Thyroid gland (tissue), 4 donors: ENCODE data around the gene EIF4A3. TPM values are rescaled to one million over a fixed set of nuclear protein-coding genes. Genes with fewer than 3 reads are reported as not detected.

Experiments
- DNase-seq, 2 donors: peaks; one replicate each; pipeline ENCODE4 v3.0.0-alpha.2; 2019
- H3K27ac ChIP-seq, 3 donors: fragments of 200-600 bp; sonication (generic); 1 replicate in 2 of 3; 2 replicates in 1 of 3; pipeline ENCODE4 v1.5.1; 2016 to 2019; ENCODE audit warnings: mild to moderate bottlenecking in 1 of 3, moderate library complexity in 1 of 3
- H3K27me3 ChIP-seq: fragments of 200-600 bp; sonication (generic); one replicate; pipeline ENCODE4 v1.5.1; 2019
- H3K36me3 ChIP-seq, 2 donors: fragments of 200-600 bp; sonication (generic); one replicate each; pipeline ENCODE4 v1.5.1; 2016 to 2019
- H3K4me1 ChIP-seq, 2 donors: fragments of 200-600 bp; sonication (generic); one replicate each; pipeline ENCODE4 v1.5.1; 2017 to 2019
- H3K4me3 ChIP-seq, 3 donors: fragments of 200-600 bp; sonication (generic); replicated peaks in 1 of 3; 1 replicate in 2 of 3; 2 replicates in 1 of 3; pipeline ENCODE4 v1.5.1; 2016; ENCODE audit warnings: mild to moderate bottlenecking in 1 of 3
- H3K9me3 ChIP-seq: fragments of 200-600 bp; sonication (generic); one replicate; pipeline ENCODE4 v1.5.1; 2017
- CTCF ChIP-seq, 6 experiments: fragments of 200-600 bp in 3 of 6; fragments of 450-650 bp in 3 of 6; sonication (generic) in 3 of 6; IDR thresholded peaks; one replicate each; pipeline ENCODE4 v1.5.1; 2016 to 2019; ENCODE audit warnings: antibody characterized with exemption in 6 of 6, mild to moderate bottlenecking in 2 of 6, inconsistent platforms in 1 of 6, moderate library complexity in 1 of 6
- POLR2A ChIP-seq, 2 donors: fragments of 450-650 bp; IDR thresholded peaks; one replicate each; pipeline ENCODE4 v1.6.1; 2017; ENCODE audit warnings: antibody characterized with exemption in 2 of 2, mild to moderate bottlenecking in 2 of 2, moderate library complexity in 1 of 2
- WGBS, 2 donors: methylation state at CpG; one replicate each; pipeline ENCODE4 v1.1.5; 2017; 5-methylcytosine and 5-hydroxymethylcytosine counted together
- intact Hi-C: fragments of 100-400 bp; cut with DNase I; formaldehyde crosslinking; loops from one replicate; pipeline ENCODE4 v1.15.1; 2023
- total RNA-seq, 4 donors: library from RNA; depleted of rRNA; stranded (reverse); fragments of >200 nt; gene quantifications; one replicate each; pipeline ENCODE4 v1.2.3, GENCODE V29; 2016

EIF4A3 gene
- total RNA-seq, 4 donors from 2014 or later = 42.9 to 79.8 (median 47.4) TPM

DNA sequence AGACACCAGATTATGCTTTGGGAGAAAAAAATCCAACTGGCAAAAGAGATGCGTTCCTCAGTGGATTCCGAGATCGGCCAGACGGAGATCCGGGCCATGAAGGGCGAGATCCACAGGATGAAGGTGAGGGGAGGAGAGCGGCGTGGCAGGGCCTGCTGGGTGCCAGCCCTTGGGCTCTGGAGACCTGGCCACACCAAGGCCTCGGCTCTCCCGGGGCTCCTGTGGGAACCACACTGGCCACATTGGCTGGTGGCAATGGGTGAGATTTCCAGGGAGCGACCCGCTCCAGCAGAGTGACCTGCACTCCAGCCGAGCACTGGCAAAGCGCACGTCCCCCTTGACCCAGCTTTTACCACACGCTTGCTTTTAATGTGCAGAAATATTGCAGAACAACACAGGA lies 57.2 kb downstream of the EIF4A3 start:
- no peak for DNase-seq
- H3K27me3 ChIP-seq = no peaks in the 10 kb centered on the region
- 94 to 95% methylated on average over 16 of the region's 16 CpGs for WGBS, 2 donors
- H3K4me3 ChIP-seq = no peak overlapping the region
- H3K4me1 ChIP-seq = no peaks in the 10 kb centered on the region
- H3K36me3 ChIP-seq = no peaks in the 10 kb centered on the region
- intact Hi-C loops = no loop called here
- no peak for TF ChIP-seq CTCF (IDR thresholded peaks at IDR 0.05)
- no peak for TF ChIP-seq POLR2A (IDR thresholded peaks at IDR 0.05)
- no peaks in the 10 kb centered on the region for H3K9me3 ChIP-seq
- no peak overlapping the region for H3K27ac ChIP-seq

GRCh38 chr17:80087346-80088265 lies 59.3 kb downstream of the EIF4A3 start:
- Histone ChIP-seq H3K4me3 (no peak overlapping the region), H3K36me3 (no peaks in the 10 kb centered on the region), H3K4me1 (peaks cover 3 to 5% of the 10 kb centered on the region in 2 donors), H3K27me3 (no peaks in the 10 kb centered on the region), H3K9me3 (no peaks in the 10 kb centered on the region), H3K27ac (no peak overlapping the region)
- TF ChIP-seq CTCF (IDR thresholded peaks at IDR 0.05) (no peak), POLR2A (IDR thresholded peaks at IDR 0.05) (no peak)
- WGBS, 2 donors = 79 to 87% methylated on average over 31 of the region's 34 CpGs
- DNase-seq = no peak
- intact Hi-C loops = no loop called here

- no peak overlapping the region for H3K27ac ChIP-seq
- no peaks in the 10 kb centered on the region for H3K9me3 ChIP-seq
- H3K27me3 ChIP-seq = no peaks in the 10 kb centered on the region
- DNase-seq = no peak
- no peak for TF ChIP-seq POLR2A (IDR thresholded peaks at IDR 0.05)
- TF ChIP-seq CTCF (IDR thresholded peaks at IDR 0.05) = no peak
- WGBS, 2 donors = 84 to 100% methylated on average over 7 to 8 of the region's 11 CpGs
- no peak overlapping the region for H3K4me3 ChIP-seq
- H3K4me1 ChIP-seq = peaks cover 6 to 9% of the 10 kb centered on the region in 2 donors
- no peaks in the 10 kb centered on the region for H3K36me3 ChIP-seq
- intact Hi-C loops = no loop called here
Observed at GRCh38 chr17:80086616-80087015, 60.3 kb downstream of the EIF4A3 start.

GRCh38 chr17:80086081-80086480 lies 60.8 kb downstream of the EIF4A3 start:
- no peaks in the 10 kb centered on the region for H3K9me3 ChIP-seq
- TF ChIP-seq POLR2A (IDR thresholded peaks at IDR 0.05) (no peak), CTCF (IDR thresholded peaks at IDR 0.05) (no peak)

DNA sequence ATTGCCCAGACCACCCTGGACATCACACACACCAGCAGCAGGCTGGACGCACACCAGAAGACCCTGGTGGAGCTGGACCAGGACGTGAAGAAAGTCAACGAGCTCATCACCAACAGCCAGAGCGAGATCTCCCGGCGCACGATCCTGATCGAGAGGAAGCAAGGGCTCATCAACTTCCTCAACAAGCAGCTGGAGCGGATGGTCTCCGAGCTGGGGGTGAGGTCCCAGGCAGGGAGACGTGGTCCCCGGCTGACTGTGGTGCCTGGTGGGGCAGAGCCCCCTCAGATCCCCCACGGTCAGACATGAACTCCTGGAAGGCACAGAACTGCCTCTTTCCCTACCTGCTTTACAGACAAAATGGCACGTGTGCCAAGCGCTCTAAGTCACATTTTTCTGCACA lies 62.2 kb downstream of the EIF4A3 start:
- H3K4me3 ChIP-seq = no peak overlapping the region
- TF ChIP-seq CTCF (IDR thresholded peaks at IDR 0.05) (no peak), POLR2A (IDR thresholded peaks at IDR 0.05) (no peak)
- H3K27me3 ChIP-seq = no peaks in the 10 kb centered on the region
- H3K9me3 ChIP-seq = no peaks in the 10 kb centered on the region
- H3K27ac ChIP-seq = no peak overlapping the region
- 93 to 97% methylated on average over 4 to 14 of the region's 15 CpGs for WGBS, 2 donors
- H3K4me1 ChIP-seq = peaks cover 6 to 9% of the 10 kb centered on the region in 2 donors
- intact Hi-C loops = loop anchor here (5.0 kb wide), 1 partner anchor 77 kb away; no protein-coding TSS in a partner anchor
- no peaks in the 10 kb centered on the region for H3K36me3 ChIP-seq
- no peak for DNase-seq

More at GRCh38 chr17:80086081-80086480, 60.8 kb downstream of the EIF4A3 start:
- no peak overlapping the region for H3K27ac ChIP-seq
- 88 to 90% methylated on average over 17 of the region's 17 CpGs for WGBS, 2 donors
- no peaks in the 10 kb centered on the region for H3K36me3 ChIP-seq
- H3K27me3 ChIP-seq = no peaks in the 10 kb centered on the region
- H3K4me1 ChIP-seq = peaks cover 6 to 9% of the 10 kb centered on the region in 2 donors
- H3K4me3 ChIP-seq = no peak overlapping the region
- intact Hi-C loops = no loop called here
- DNase-seq = no peak
